RKO (cell line): Measurements from ENCODE around the gene AKIRIN2.

ENCODE experiments used
- DNase-seq: peaks from one replicate; pipeline ENCODE4 v3.0.0-alpha.2; 2016; ENCODE audit warnings: low spot score

Gene AKIRIN2

DNA sequence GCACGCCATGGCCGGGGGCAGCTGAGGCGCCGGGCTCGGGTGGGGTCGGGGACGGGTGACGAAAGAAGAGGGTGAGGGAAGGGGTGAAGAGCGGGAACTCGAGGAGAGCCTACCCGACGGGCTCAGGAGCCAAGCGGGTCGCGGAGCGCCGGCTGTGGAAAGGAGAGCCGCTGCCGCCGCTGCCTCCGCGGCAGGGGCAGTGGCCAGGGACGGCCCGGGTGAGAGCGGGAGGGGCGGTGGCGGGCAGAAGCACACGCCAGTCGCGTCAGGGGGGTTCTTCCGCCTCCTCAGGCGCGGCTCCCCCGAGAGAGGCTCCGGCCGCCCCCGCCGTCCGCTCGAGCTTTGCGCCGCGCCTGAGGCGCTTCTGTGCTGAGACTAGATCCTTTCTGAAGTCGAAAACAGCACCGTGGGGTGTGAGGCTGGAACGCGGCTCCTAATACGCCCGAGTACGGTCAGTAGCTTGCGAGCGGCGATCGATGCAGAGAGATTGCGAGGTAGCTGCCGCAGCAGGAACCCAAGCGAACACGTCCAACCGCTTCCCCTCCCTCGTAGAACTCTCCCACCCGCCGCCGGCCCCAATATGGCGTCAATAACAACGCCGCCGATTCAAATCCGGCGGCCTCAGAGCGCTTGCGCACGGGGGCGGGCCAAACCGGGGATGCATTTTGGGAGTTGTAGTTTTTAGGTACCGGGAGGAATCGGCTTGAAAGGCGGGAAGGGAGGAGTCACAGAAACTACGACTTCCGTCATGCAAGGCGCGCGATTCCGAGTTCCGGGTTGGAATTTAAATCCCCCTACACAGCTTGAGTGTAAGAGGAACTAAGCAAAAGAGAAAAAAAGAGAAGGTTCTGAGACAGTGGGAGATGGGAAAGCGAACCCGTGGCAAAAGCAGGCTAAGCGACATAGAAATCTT, at the start of gene AKIRIN2:
Gene AKIRIN2 (minus strand): TSS at position 558 of the 913 bp plus-strand sequence. CDS start 549 bp downstream, at position 9.
- peak; percentile 99 for DNase-seq

DNA sequence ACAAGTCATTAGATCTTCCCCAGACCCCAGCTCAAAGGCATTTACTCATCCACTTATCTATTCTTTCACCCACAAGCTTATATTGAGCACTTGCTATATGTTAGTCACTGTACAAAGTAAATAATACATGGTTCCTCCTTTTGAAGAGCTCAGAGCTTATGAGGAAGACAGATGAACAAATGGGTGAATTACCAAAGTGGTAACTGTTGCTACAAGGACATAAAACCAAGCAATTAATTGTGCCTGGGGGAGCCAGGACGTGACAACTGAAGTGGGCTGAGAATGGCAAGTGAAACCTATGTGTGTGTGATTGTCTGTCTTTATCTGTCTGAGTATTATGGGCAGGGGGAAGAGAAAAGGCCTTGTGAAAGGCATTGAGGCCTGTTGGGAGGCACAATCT, 45.6 kb upstream of the AKIRIN2 start:
- DNase-seq: no peak

GRCh38 chr6:87745966-87746721, 44.1 kb upstream of the AKIRIN2 start:
- no peak for DNase-seq

GRCh38 chr6:87743454-87743853, 41.4 kb upstream of the AKIRIN2 start:
- DNase-seq: no peak

GRCh38 chr6:87742106-87742505, 40.1 kb upstream of the AKIRIN2 start:
- DNase-seq: peak; percentile 54

GRCh38 chr6:87741001-87741650, 39.1 kb upstream of the AKIRIN2 start:
- DNase-seq: no peak

- no peak for DNase-seq
Observed at GRCh38 chr6:87738744-87739143, 36.7 kb upstream of the AKIRIN2 start.

- no peak for DNase-seq
Observed at GRCh38 chr6:87738000-87738399, 36.0 kb upstream of the AKIRIN2 start.

- DNase-seq: no peak
Observed at GRCh38 chr6:87736809-87737540, 34.9 kb upstream of the AKIRIN2 start.

DNA sequence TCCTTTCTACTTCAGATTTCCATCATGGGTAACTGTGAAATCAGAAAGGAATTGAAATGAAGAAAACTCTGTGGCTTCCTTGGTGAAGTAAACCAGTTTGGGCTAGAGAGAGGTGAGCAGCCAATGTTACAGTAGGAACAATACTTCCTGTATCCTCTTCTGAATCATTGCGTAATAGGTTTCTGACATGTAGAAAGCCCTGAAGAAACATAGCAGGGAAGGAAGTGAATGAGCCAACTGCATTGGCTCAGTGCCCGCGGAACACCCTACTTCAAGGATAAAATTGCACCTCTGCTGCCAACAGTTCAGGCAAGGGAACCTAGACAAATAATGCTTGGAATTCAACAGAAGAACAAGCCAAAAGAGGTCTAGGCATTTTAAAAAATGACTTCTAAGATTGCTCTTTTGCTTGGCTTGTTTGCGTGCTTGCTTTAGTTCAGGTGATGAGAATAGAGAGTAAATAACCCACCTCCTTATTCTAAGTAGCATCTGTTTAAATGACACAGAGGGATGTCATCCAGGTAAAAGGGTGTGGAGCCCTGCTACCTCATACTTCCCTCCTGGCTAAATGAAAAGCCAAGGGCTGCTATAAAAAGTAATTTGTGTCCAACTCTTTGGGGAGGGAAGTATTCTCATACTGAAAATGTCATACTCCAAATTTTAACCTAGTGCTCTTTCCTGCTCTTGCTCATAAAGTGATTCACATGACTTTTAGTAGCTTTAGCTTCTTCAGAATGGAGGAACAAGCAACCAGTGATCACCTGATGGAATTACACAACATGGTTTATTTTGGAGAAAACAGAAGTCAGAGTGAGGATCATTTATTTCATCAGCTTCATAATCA, 30.0 kb upstream of the AKIRIN2 start:
- peak; percentile 76 for DNase-seq

GRCh38 chr6:87731080-87731479, 29.0 kb upstream of the AKIRIN2 start:
- no peak for DNase-seq

- no peak for DNase-seq
Observed at GRCh38 chr6:87729965-87730719, 28.1 kb upstream of the AKIRIN2 start.

- DNase-seq: no peak
Observed at GRCh38 chr6:87728706-87729105, 26.7 kb upstream of the AKIRIN2 start.

DNA sequence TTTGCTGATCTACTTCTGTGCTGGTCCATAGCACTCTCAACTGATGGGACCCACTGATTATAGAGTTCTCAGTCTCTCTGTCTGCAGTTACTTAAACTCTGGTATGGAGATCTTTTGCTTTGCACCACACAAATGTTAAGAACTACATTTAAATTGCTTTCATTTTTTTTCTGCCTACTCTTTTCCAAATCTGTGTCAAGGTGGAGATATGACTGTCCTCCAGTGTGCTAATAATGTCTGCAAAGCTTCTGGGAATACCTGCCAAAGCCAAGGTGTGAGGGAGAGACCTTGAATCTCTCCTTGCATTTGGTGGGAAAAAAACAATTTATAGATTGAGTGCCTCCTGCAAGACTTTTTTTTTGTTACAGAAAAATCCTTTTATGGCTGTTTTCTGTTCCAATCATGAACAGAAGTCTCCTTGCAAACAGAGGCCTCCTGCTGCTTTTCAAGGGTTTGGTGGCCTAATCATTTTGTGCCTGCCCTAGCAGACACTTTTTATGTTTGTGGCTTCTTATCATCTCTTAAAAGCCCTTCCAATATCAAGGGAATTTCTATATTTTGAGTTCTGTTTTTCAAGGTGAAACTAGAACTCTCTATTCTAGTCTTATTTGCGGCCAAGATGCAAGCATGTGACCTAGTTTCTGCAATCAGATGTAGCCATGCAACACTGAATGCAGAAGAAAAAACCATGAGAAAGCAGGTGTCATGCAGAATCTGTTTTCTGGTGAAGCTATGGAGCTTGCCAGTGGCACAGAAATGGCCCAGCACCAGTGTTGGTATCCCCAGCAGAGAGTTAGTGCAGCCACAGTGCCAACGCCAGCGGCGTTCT, 23.2 kb upstream of the AKIRIN2 start:
- no peak for DNase-seq

- peak; percentile 97 for DNase-seq
Observed at GRCh38 chr6:87723170-87724078, 21.4 kb upstream of the AKIRIN2 start.

DNA sequence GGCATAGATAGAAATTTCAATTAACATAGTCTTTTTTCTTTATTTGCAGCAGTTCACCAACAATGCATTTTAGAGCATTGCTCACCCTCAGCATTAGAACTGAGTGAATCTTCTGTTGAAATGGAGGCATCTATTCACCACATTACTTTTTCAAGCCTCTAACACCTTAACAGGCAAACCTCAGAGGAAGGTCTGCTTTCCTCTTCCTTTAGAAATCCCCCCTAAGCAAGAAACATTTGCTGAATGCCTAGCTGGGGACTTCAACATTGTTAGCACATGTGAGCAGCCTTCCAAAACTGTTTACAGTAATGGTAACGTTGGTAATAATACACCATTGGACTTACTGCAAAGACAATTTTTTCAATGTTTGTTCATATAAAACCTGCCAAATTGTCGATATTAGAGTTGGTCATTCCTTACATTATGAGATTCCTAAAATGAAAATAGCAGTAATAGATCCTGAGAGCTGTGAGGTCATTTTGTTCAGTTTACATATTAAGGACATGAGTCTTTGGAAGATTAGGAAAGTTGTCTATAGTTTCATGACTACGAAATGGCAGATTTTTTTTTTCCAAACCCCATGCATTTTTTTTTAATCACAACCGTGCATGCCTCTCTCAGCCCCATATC, 20.6 kb upstream of the AKIRIN2 start:
- no peak for DNase-seq

DNA sequence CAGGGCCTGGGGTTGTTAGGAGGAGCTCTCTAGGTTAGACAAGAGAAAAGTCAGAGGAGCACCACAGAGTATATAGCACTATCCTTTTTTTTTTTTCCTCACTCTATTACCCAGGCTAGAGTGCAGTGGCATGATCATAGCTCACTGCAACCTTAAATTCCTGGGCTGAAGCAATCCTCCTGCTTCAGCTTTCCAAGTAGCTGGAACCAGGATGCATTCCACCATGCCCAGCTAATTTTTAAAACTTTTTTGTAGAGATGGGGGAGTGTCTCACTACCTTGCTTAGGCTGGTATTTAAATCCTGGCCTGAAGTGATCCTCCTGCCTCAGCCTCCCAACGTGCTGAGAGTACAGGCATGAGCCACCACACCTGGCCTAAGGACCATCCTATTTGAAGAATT, 19.3 kb upstream of the AKIRIN2 start:
- DNase-seq: no peak
